ENCODE measurements around the gene ZNF500.

The ZNF500 gene

GRCh38 chr16:4772351-4772750 is 5.4 kb upstream of the ZNF500 start:
- DNase-seq (ENCODE audit: low read depth) = no peak

GRCh38 chr16:4771646-4772045 is 4.7 kb upstream of the ZNF500 start:
- DNase-seq (ENCODE audit: low read depth) = no peak

- no peak for DNase-seq (ENCODE audit: low read depth)
Measured at GRCh38 chr16:4769306-4769638, 2.3 kb upstream of the ZNF500 start.

GRCh38 chr16:4768549-4769305 is 1.8 kb upstream of the ZNF500 start:
- DNase-seq (ENCODE audit: low read depth) = peak; percentile 90

- DNase-seq (ENCODE audit: low read depth) = no peak
Measured at GRCh38 chr16:4767872-4768548, 1.0 kb upstream of the ZNF500 start.

GRCh38 chr16:4765511-4766474 is 1.2 kb downstream of the ZNF500 start:
- DNase-seq (ENCODE audit: low read depth) = no peak

- no peak for DNase-seq (ENCODE audit: low read depth)
Measured at GRCh38 chr16:4763791-4764190, 3.2 kb downstream of the ZNF500 start.

GRCh38 chr16:4762205-4762604 is 4.8 kb downstream of the ZNF500 start:
- no peak for DNase-seq (ENCODE audit: low read depth)

- DNase-seq (ENCODE audit: low read depth) = no peak
Measured at GRCh38 chr16:4760221-4760910, 6.6 kb downstream of the ZNF500 start.

GRCh38 chr16:4755687-4756086 is 11.3 kb downstream of the ZNF500 start:
- no peak for DNase-seq (ENCODE audit: low read depth)

- DNase-seq (ENCODE audit: low read depth) = no peak
Measured at GRCh38 chr16:4754865-4755264, 12.1 kb downstream of the ZNF500 start.

GRCh38 chr16:4753227-4753626 is 13.7 kb downstream of the ZNF500 start:
- DNase-seq (ENCODE audit: low read depth) = no peak

- no peak for DNase-seq (ENCODE audit: low read depth)
Measured at GRCh38 chr16:4752351-4753100, 14.4 kb downstream of the ZNF500 start.

- DNase-seq (ENCODE audit: low read depth) = no peak
Measured at GRCh38 chr16:4750896-4751295, 16.1 kb downstream of the ZNF500 start.

GRCh38 chr16:4749700-4750257 is 17.2 kb downstream of the ZNF500 start:
- DNase-seq (ENCODE audit: low read depth) = no peak

- no peak for DNase-seq (ENCODE audit: low read depth)
Measured at GRCh38 chr16:4748682-4749411, 18.1 kb downstream of the ZNF500 start.

GRCh38 chr16:4747906-4748681 is 18.9 kb downstream of the ZNF500 start:
- no peak for DNase-seq (ENCODE audit: low read depth)

- no peak for DNase-seq (ENCODE audit: low read depth)
Measured at GRCh38 chr16:4746991-4747574, 19.9 kb downstream of the ZNF500 start.

GRCh38 chr16:4746215-4746614 is 20.7 kb downstream of the ZNF500 start:
- DNase-seq (ENCODE audit: low read depth) = no peak

All from stimulated activated CD8-positive, alpha-beta memory T cell treated with anti-CD3 and anti-CD28 coated beads, Interleukin-4, amount 100 ng/mL, for 24 hours (primary cell).